T-cell (primary cell): Measurements from ENCODE around the gene MAP2K6. TPM values are rescaled to one million over a fixed set of nuclear protein-coding genes. Genes with fewer than 3 reads are reported as not detected.

Source experiments
- ATAC-seq, 4 experiments: fragments of 200-7000 bp in 3 of 4; fragments of 150-1000 bp in 1 of 4; cut with Tn5 transposase; replicated peaks in 1 of 4; 1 replicate in 3 of 4; 2 replicates in 1 of 4; pipeline ENCODE4 v1.10.0; 2021; ENCODE audit warnings: moderate library complexity in 3 of 4, mild to moderate bottlenecking in 2 of 4, moderate number of reproducible peaks in 1 of 4
- CTCF ChIA-PET, 2 donors: fragments of 300-600 bp; sonication (Branson Sonifier 250); formaldehyde crosslinking; loops; one replicate each; lab custom pipeline; 2022; ENCODE audit warnings: antibody characterized with exemption in 2 of 2; lab: Charles Lee
- POLR2A ChIA-PET, 2 donors: fragments of 300-600 bp; sonication (Branson Sonifier 250); formaldehyde crosslinking; loops; one replicate each; lab custom pipeline; 2022; ENCODE audit warnings: antibody characterized with exemption in 2 of 2; lab: Charles Lee
- DNase-seq, 35 experiments: peaks; one replicate each; pipeline versions ENCODE4 v3.0.0 to v3.0.0-alpha.2; 2013 to 2023
- H3K27ac ChIP-seq: one replicate; pipeline ENCODE4 v1.5.1; 2013; ENCODE audit warnings: low read length
- H3K27me3 ChIP-seq, 2 experiments: replicated peaks in 1 of 2; 1 replicate in 1 of 2; 2 replicates in 1 of 2; pipeline versions ENCODE4 v1.6.1 to v1.7.0; 2013; ENCODE audit warnings: low read length in 1 of 2, mixed read lengths in 1 of 2; ENCODE audit not compliant: control insufficient read depth in 2 of 2, insufficient read depth in 2 of 2; ENCODE audit errors: extremely low read depth in 1 of 2
- H3K36me3 ChIP-seq, 2 donors: 1 replicate in 1 of 2; 2 replicates in 1 of 2; pipeline versions ENCODE4 v1.6.1 to v1.7.0; 2013; ENCODE audit warnings: low read length in 1 of 2; ENCODE audit not compliant: control insufficient read depth in 2 of 2, insufficient read depth in 1 of 2; ENCODE audit errors: extremely low read depth in 1 of 2
- H3K4me1 ChIP-seq, 2 experiments: 1 replicate in 1 of 2; 2 replicates in 1 of 2; pipeline versions ENCODE4 v1.6.1 to v1.7.0; 2013; ENCODE audit warnings: low read length in 2 of 2, mixed read lengths in 1 of 2; ENCODE audit not compliant: insufficient read depth in 2 of 2, control insufficient read depth in 1 of 2; ENCODE audit errors: extremely low read depth in 1 of 2
- H3K4me3 ChIP-seq, 2 donors: 1 replicate in 1 of 2; 2 replicates in 1 of 2; pipeline versions ENCODE4 v1.5.1 to v1.7.0; 2013; ENCODE audit warnings: mild to moderate bottlenecking in 2 of 2, low read length in 1 of 2, moderate library complexity in 1 of 2; ENCODE audit not compliant: control insufficient read depth in 1 of 2; ENCODE audit errors: extremely low read depth in 1 of 2
- H3K9me3 ChIP-seq: 2 replicates; pipeline ENCODE4 v1.7.0; 2013
- H3K27ac Mint-ChIP-seq, 2 donors: one replicate each; pipeline ENCODE4 v1.8.0; 2020 to 2021; ENCODE audit warnings: mild to moderate bottlenecking in 2 of 2, mixed read lengths in 2 of 2
- H3K27me3 Mint-ChIP-seq, 2 donors: one replicate each; pipeline ENCODE4 v1.8.0; 2021 to 2022; ENCODE audit warnings: mixed read lengths in 2 of 2
- H3K36me3 Mint-ChIP-seq: one replicate; pipeline ENCODE4 v1.8.0; 2021; ENCODE audit warnings: mixed read lengths
- H3K4me1 Mint-ChIP-seq, 3 donors: one replicate each; pipeline ENCODE4 v1.8.0; 2020 to 2022; ENCODE audit warnings: mixed read lengths in 3 of 3, mild to moderate bottlenecking in 1 of 3
- H3K4me3 Mint-ChIP-seq, 3 donors: one replicate each; pipeline ENCODE4 v1.8.0; 2020 to 2022; ENCODE audit warnings: mild to moderate bottlenecking in 3 of 3, mixed read lengths in 3 of 3, moderate library complexity in 3 of 3
- H3K9me3 Mint-ChIP-seq, 3 donors: one replicate each; pipeline ENCODE4 v1.8.0; 2020 to 2022; ENCODE audit warnings: mixed read lengths in 3 of 3
- WGBS: methylation state at CpG from one replicate; pipeline ENCODE4 v1.1.5; 2013; ENCODE audit warnings: missing lambda C conversion rate; ENCODE audit not compliant: insufficient coverage; 5-methylcytosine and 5-hydroxymethylcytosine counted together
- total RNA-seq, 35 experiments: library from RNA in 6 of 35; stranded (reverse) in 6 of 35; fragments of 120-200 nt in 1 of 35; gene quantifications; one replicate each; pipeline versions ENCODE4 v1.2.1 to v1.2.4 and lab custom pipeline; 2013 to 2026

The MAP2K6 gene
- total RNA-seq, 5 donors from 2014 or later (not counting 1 experiment from before 2014, with no cell fraction given), result 10.4 to 25.1 (median 11.5) TPM

DNA sequence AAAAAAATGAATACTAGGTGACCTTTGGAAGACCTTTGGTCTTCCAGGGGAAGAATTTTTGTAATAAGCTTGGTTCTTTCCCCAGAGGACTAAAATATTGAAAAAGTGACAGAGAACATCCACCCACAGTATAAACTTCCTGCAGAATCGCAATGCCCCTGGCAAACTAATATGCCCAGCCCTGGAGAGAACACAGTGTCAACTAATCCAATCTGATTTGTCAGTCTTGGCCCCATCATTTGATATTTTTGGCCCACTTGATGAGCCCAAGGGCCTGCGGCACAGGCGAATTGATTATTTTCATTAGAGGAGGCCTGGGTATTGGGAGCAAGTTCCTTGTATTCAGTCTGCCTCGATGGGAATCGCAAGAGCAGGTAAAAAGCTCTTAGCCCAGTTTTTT lies 98.4 kb downstream of the MAP2K6 start:
- ChIA-PET POLR2A (no interaction called here), CTCF (interaction anchor here in 1 of 2 donors (0.6 kb wide), 1 partner anchor 8 kb away, joined by 3 read pairs; no protein-coding TSS in a partner anchor)
- H3K4me3 ChIP-seq, result no peak overlapping the region
- Mint-ChIP-seq H3K4me3 (no peak overlapping the region), H3K27ac (no peak overlapping the region), H3K4me1 (peaks cover 0 to 12% (median 2%) of the 10 kb centered on the region in 3 donors), H3K27me3 (no peaks in the 10 kb centered on the region), H3K9me3 (no peaks in the 10 kb centered on the region), H3K36me3 (peaks cover 52% of the 10 kb centered on the region)
- no peaks in the 10 kb centered on the region for H3K9me3 ChIP-seq
- 100% methylated on average over 1 of the region's 5 CpGs for WGBS
- ATAC-seq (no peak), DNase-seq (no peak)
- H3K4me1 ChIP-seq, result no peaks in the 10 kb centered on the region
- no peak overlapping the region for H3K27ac ChIP-seq
- no peaks in the 10 kb centered on the region for H3K27me3 ChIP-seq
- peaks cover 0 to 14% of the 10 kb centered on the region in 2 donors for H3K36me3 ChIP-seq

DNA sequence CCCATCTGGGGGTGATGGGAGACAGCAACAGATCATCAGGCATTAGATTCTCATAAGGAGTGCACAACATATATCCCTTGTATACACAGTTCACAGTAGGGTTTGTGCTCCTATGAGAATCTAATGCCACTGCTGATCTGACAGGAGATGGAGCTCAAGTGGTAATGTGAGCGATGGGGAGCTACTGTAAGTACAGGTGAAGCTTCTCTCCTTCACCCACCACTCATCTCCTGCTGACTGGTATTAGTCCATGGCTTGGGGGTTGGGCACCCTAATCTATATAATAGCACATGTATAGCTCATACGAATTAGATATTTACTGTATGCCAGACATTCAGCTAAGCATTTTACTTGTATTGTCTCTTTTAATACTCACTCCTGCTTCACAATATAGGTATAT lies 101.7 kb downstream of the MAP2K6 start:
- H3K27ac ChIP-seq, result no peak overlapping the region
- H3K4me3 ChIP-seq, result no peak overlapping the region
- Mint-ChIP-seq H3K4me3 (no peak overlapping the region), H3K27ac (no peak overlapping the region), H3K9me3 (no peaks in the 10 kb centered on the region), H3K4me1 (peaks cover 0 to 8% (median 0%) of the 10 kb centered on the region in 3 donors), H3K36me3 (peaks cover 63% of the 10 kb centered on the region), H3K27me3 (no peaks in the 10 kb centered on the region)
- DNase-seq (no peak), ATAC-seq (no peak)
- peaks cover 0 to 41% of the 10 kb centered on the region in 2 donors for H3K36me3 ChIP-seq
- CTCF ChIA-PET, result no interaction called here
- H3K4me1 ChIP-seq, result no peaks in the 10 kb centered on the region
- H3K27me3 ChIP-seq, result no peaks in the 10 kb centered on the region
- H3K9me3 ChIP-seq, result no peaks in the 10 kb centered on the region
- no CpG with 5 or more reads among the region's 2 CpGs for WGBS
- POLR2A ChIA-PET, result interaction anchor here in 1 of 2 donors (0.7 kb wide), 1 partner anchor 1342 kb away, joined by 3 read pairs; no protein-coding TSS in a partner anchor

DNA sequence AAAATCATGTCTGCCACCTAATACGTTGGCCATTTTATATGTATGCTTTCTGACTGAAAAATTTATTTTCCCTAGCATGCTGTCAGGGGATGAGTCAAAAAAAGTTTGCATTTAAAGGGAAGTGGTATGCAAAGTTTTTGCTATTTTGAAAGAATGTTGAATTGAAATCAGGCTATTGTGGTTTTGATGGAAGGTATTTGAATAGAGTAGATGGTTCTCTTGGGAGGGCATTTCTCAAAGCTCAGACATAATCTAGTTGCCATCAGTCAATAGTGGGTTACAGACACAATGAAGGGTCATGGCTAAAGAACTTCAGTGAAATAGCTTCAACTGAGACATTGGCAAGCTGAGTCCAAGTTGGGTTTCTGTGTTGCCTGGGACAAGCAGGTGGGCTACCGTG lies 102.4 kb downstream of the MAP2K6 start:
- Mint-ChIP-seq H3K4me3 (no peak overlapping the region), H3K27me3 (no peaks in the 10 kb centered on the region), H3K9me3 (no peaks in the 10 kb centered on the region), H3K36me3 (peaks cover 67% of the 10 kb centered on the region), H3K27ac (no peak overlapping the region), H3K4me1 (peaks cover 0 to 6% (median 0%) of the 10 kb centered on the region in 3 donors)
- Histone ChIP-seq H3K9me3 (no peaks in the 10 kb centered on the region), H3K4me3 (no peak overlapping the region), H3K4me1 (no peaks in the 10 kb centered on the region), H3K36me3 (peaks cover 0 to 41% of the 10 kb centered on the region in 2 donors), H3K27me3 (no peaks in the 10 kb centered on the region), H3K27ac (no peak overlapping the region)
- DNase-seq, result no peak
- ChIA-PET POLR2A (interaction anchor here in 1 of 2 donors (0.6 kb wide), 1 partner anchor 217 kb away, joined by 3 read pairs; no protein-coding TSS in a partner anchor), CTCF (no interaction called here)
- no peak for ATAC-seq
- 50% methylated on average over 2 of the region's 2 CpGs for WGBS

- Histone ChIP-seq H3K4me3 (no peak overlapping the region), H3K27me3 (no peaks in the 10 kb centered on the region), H3K9me3 (no peaks in the 10 kb centered on the region), H3K27ac (no peak overlapping the region), H3K36me3 (peaks cover 0 to 49% of the 10 kb centered on the region in 2 donors), H3K4me1 (no peaks in the 10 kb centered on the region)
- H3K27ac Mint-ChIP-seq, result no peak overlapping the region
- H3K9me3 Mint-ChIP-seq, result no peaks in the 10 kb centered on the region
- POLR2A ChIA-PET, result no interaction called here
- DNase-seq, result no peak
- H3K27me3 Mint-ChIP-seq, result no peaks in the 10 kb centered on the region
- peaks cover 0 to 6% (median 3%) of the 10 kb centered on the region in 3 donors for H3K4me1 Mint-ChIP-seq
- 98% methylated on average over 5 of the region's 5 CpGs for WGBS
- CTCF ChIA-PET, result interaction anchor here (0.5 to 0.6 kb wide), 2 partner anchors 10 to 160 kb away, joined by 3 to 4 read pairs; no protein-coding TSS in a partner anchor
- no peak for ATAC-seq
- no peak overlapping the region for H3K4me3 Mint-ChIP-seq
- peaks cover 71% of the 10 kb centered on the region for H3K36me3 Mint-ChIP-seq
Observed at GRCh38 chr17:69518951-69519350, 104.5 kb downstream of the MAP2K6 start.

- no peaks in the 10 kb centered on the region for H3K9me3 ChIP-seq
- H3K36me3 Mint-ChIP-seq, result peaks cover 77% of the 10 kb centered on the region
- 87% methylated on average over 6 of the region's 7 CpGs for WGBS
- no peaks in the 10 kb centered on the region for H3K27me3 Mint-ChIP-seq
- H3K27ac ChIP-seq, result no peak overlapping the region
- H3K27ac Mint-ChIP-seq, result peak overlapping the region; percentile 0 to 34
- DNase-seq (peak in 2 of 35 experiments; percentile 1 to 26), ATAC-seq (no peak)
- H3K27me3 ChIP-seq, result no peaks in the 10 kb centered on the region
- peaks cover 3 to 69% of the 10 kb centered on the region in 2 donors for H3K36me3 ChIP-seq
- H3K4me3 ChIP-seq, result no peak overlapping the region
- H3K4me1 ChIP-seq, result no peaks in the 10 kb centered on the region
- no peak overlapping the region for H3K4me3 Mint-ChIP-seq
- POLR2A ChIA-PET, result no interaction called here
- H3K9me3 Mint-ChIP-seq, result no peaks in the 10 kb centered on the region
- H3K4me1 Mint-ChIP-seq, result peaks cover 0 to 3% (median 0%) of the 10 kb centered on the region in 3 donors
- CTCF ChIA-PET, result interaction anchor here (0.6 to 2.2 kb wide), 10 partner anchors 10 to 912 kb away, joined by 3 to 7 read pairs (median 4); partner anchors contain the start of genes ABCA5 (in 1 of the 2) and MAP2K6 (in 1 of the 2)
Observed at GRCh38 chr17:69523244-69523861, 108.9 kb downstream of the MAP2K6 start.

DNA sequence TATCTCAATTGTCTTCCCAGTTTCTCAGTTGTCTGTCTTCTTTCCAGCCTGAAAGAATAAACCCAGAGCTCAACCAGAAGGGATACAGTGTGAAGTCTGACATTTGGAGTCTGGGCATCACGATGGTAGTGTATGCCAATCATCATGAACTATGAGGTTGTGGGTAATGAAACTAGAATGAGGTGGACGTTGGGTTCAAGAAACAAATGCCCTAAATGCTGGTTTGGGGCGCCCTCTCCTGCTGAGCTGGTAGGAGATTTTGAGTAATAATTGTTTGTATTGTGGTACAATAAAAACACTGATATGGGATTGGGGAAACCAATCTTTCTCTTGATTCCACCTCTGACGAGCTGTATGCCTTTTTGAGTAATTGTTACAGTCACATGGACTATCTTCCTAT lies 110.4 kb downstream of the MAP2K6 start:
- H3K36me3 Mint-ChIP-seq, result peaks cover 65% of the 10 kb centered on the region
- Histone ChIP-seq H3K4me3 (no peak overlapping the region), H3K36me3 (peaks cover 3 to 57% of the 10 kb centered on the region in 2 donors), H3K27ac (no peak overlapping the region), H3K4me1 (no peaks in the 10 kb centered on the region), H3K9me3 (no peaks in the 10 kb centered on the region), H3K27me3 (no peaks in the 10 kb centered on the region)
- POLR2A ChIA-PET, result no interaction called here
- H3K4me1 Mint-ChIP-seq, result peaks cover 0 to 3% (median 0%) of the 10 kb centered on the region in 3 donors
- WGBS, result 93% methylated on average over 2 of the region's 4 CpGs
- DNase-seq, result no peak
- H3K9me3 Mint-ChIP-seq, result no peaks in the 10 kb centered on the region
- CTCF ChIA-PET, result interaction anchor here (0.6 to 1.3 kb wide), 4 partner anchors 9 to 281 kb away, joined by 3 to 4 read pairs (median 3); no protein-coding TSS in a partner anchor
- H3K4me3 Mint-ChIP-seq, result no peak overlapping the region
- no peak overlapping the region for H3K27ac Mint-ChIP-seq
- no peak for ATAC-seq
- no peaks in the 10 kb centered on the region for H3K27me3 Mint-ChIP-seq
